GM19025 (cell line): Measurements from ENCODE around the gene SCNM1.

Experiments used
- ATAC-seq: cut with Tn5 transposase; IDR thresholded peaks from one replicate; pipeline ENCODE4 v1.9.1; 2021; ENCODE audit warnings: mild to moderate bottlenecking, low read depth, moderate library complexity; ENCODE audit not compliant: unreplicated experiment

Gene SCNM1

GRCh38 chr1:151165738-151166504, at the start of gene SCNM1, which contains the start of gene LYSMD1:
Gene SCNM1 (plus strand): TSS chr1:151166144. CDS start chr1:151166153, 9 bp downstream.
Gene LYSMD1 (minus strand): TSS chr1:151165902. CDS start chr1:151165258, 644 bp downstream.
- ATAC-seq: peak; percentile 88

- no peak for ATAC-seq
Observed at GRCh38 chr1:151124763-151125403, 41.1 kb upstream of the SCNM1 start.

- no peak for ATAC-seq
Observed at GRCh38 chr1:151128800-151129199, 37.1 kb upstream of the SCNM1 start.

- peak; percentile 66 for ATAC-seq
Observed at GRCh38 chr1:151130987-151131586, 34.9 kb upstream of the SCNM1 start.

- ATAC-seq: no peak
Observed at GRCh38 chr1:151131701-151132334, 34.1 kb upstream of the SCNM1 start.

- no peak for ATAC-seq
Observed at GRCh38 chr1:151132335-151133017, 33.5 kb upstream of the SCNM1 start.

GRCh38 chr1:151133018-151133806, 32.7 kb upstream of the SCNM1 start:
- ATAC-seq: no peak

GRCh38 chr1:151134396-151134795, 31.5 kb upstream of the SCNM1 start:
- no peak for ATAC-seq

- no peak for ATAC-seq
Observed at GRCh38 chr1:151134991-151135390, 31.0 kb upstream of the SCNM1 start.

- ATAC-seq: no peak
Observed at GRCh38 chr1:151135433-151136385, 30.2 kb upstream of the SCNM1 start.

- no peak for ATAC-seq
Observed at GRCh38 chr1:151137789-151138188, 28.2 kb upstream of the SCNM1 start.

- ATAC-seq: no peak
Observed at GRCh38 chr1:151142411-151143056, 23.4 kb upstream of the SCNM1 start.

GRCh38 chr1:151143057-151143435, 22.9 kb upstream of the SCNM1 start:
- no peak for ATAC-seq

- no peak for ATAC-seq
Observed at GRCh38 chr1:151143986-151144385, 22.0 kb upstream of the SCNM1 start.

GRCh38 chr1:151144474-151145303, 21.3 kb upstream of the SCNM1 start:
- ATAC-seq: no peak

GRCh38 chr1:151145304-151146071, 20.5 kb upstream of the SCNM1 start:
- ATAC-seq: no peak

- ATAC-seq: peak; percentile 4
Observed at GRCh38 chr1:151146072-151146411, 19.9 kb upstream of the SCNM1 start.
